GM21423 (cell line): ENCODE results near the gene FAM170B.

Source experiments
- ATAC-seq: cut with Tn5 transposase; IDR thresholded peaks from one replicate; pipeline ENCODE4 v1.9.1; 2021; ENCODE audit warnings: mild to moderate bottlenecking, moderate library complexity; ENCODE audit not compliant: unreplicated experiment

FAM170B gene

DNA sequence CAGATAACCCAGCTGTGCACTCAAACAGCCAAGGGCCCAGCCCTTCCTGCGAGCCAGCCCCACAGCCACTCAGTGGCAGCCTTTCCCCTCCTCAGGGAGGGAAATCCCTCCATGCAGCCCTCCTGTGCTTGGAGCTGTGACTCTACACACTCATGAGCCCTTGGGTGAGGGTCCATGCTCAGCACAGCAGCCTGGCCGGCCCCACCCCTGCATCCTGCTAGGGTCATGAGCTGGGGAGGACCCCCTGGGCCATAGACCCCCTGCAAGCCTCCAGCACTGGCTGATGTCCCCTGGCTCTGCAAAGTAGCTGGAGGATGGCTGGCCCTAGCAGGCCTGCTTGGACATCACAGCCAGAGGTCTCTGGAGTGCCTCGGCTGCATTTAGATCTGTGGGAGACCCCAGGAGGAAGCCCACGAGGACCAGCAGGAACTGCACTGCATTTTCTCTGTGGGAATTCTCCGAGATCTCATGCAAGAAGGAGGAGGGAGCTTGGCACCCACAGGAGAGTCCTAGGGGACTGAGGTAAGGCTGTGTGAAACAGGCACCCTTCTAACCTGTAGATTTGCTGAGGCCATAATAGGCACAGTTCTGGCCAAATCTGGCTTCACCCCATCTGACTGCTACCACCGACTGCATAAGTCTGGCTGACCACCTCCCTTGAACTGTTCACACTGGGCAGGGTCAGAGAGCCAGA is 37.0 kb upstream of the FAM170B start:
- ATAC-seq: no peak

DNA sequence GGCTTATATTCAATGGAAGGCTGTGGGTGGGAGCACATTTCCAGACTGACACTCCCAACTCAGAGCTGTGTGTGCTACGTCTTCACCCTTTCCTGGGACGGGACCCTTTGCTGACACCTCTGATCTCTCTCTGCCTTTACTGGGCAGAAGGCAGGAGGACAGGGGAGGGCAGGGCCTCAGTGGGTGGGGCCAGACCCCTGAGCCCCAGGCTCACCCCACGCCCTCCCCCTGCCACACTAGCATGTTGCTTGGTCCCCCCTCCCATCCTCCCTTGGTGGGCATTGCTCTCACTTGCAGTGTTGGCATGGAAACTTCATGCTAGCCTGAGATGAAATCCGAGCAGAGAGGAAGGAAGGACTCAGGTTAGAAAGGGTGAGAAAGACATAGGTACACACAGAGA is 36.0 kb upstream of the FAM170B start:
- no peak for ATAC-seq

GRCh38 chr10:49168831-49169500 is 35.1 kb upstream of the FAM170B start:
- ATAC-seq: no peak

DNA sequence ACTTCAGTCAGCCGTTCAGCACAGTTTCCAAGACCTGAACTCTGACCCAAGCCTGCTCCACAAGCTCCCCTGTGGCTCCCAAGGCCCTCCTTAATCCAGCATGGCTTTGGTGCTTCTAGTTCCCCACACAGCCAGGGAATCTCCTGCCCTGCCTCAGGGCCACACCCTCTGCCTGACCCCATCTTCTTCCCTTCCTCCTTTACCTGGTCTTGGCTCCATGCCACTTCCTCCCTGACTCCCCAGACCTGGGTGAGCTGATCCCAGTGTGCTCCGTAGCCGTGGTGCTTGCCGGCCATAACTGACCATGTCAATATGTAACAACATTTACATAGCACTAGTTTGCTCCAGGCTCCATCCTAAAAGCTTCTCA is 34.3 kb upstream of the FAM170B start:
- no peak for ATAC-seq

DNA sequence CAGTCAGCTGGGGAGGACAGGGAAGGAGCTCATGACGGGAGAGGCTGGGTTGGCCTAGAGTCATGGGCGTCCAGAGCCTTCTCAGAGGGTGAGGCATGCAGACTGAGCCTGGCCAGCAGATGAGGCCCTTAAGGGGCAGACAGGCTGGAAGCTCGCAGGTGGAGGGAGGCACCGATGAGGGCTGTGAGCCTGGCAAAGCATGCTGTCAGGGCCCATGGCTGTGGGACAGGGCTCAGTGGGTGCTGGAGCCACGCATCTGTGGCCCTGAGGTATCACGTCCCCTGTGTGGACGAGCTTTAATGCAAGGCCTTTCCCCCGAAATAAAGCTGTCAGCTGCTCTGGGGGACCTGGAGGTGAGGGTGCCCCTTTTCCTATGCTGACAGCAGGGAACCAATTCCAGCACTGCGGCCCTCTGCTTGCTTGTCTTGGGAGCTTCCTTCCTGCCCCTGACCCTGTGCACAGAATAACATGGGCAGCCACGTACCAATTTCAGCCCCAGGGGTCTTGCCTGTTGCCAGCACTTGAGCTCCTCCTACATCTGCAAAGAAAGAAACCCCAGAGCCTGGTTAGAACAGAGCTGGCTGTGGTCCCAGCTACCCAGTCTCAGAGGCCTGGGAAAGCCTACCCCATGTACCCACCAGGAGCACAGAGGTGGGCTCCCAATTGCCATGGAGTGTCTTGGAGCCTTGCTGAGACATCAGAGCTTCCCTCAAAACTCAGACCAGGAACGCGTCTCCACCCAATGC is 33.8 kb upstream of the FAM170B start:
- ATAC-seq: no peak

GRCh38 chr10:49166484-49167400 is 32.9 kb upstream of the FAM170B start:
- ATAC-seq: no peak

DNA sequence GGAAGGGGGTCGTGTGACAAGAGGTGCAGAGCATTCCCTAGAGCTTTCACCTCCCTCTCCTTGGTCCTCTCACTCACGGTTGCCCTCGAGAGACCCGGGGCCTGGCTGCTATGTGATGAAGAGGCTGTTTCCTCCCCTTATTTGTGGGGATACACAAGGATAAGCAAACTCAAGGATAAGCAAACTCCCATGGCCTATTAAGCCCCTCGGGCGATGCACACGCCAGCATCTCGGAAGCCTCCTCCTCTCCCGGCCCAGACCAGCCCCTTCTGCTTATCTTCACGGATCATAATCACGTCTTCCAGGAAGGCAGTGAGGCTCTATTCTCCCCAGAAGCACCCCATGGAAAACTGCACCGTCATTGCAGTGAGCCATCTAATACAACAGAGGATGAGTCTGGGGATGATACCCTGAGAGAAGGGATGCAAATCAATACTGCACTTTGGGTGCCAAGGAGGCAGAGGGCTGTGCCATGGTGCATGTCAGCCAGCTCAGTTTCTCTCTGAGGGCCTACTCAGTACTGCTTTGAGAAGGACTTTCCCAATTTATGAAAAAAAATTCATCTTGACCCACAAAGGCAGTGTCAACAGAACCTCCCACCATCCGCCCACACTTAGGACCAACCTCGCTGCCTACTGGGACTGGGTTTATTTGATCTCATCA is 32.1 kb upstream of the FAM170B start:
- ATAC-seq: no peak

DNA sequence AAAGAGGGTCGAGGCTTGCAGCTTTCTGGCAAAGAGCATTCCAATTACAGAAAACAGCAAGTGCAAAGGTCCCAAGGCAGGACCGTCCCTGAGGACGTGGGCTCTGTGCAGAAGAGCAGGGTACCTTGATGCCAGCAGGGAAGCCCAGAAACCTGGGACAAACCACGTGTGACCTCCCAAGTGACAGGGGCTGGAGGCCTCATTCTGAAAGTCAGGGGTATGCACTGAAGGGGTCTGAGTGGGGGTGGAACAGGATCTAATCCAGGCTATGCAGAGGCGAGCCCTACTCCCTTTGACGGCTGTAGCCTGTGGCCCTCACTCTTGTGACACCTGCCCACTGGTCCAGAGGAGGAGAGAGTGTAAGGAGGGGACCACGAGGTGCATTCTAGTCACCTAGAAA is 31.4 kb upstream of the FAM170B start:
- ATAC-seq: no peak

- peak; percentile 69 for ATAC-seq
These were observed 30.9 kb upstream of the FAM170B start for GRCh38 chr10:49164559-49165188.

- ATAC-seq: no peak
These were observed 29.9 kb upstream of the FAM170B start for GRCh38 chr10:49163741-49164140.

- no peak for ATAC-seq
These were observed 29.0 kb upstream of the FAM170B start for GRCh38 chr10:49162761-49163310.

GRCh38 chr10:49162063-49162462 is 28.2 kb upstream of the FAM170B start:
- no peak for ATAC-seq

DNA sequence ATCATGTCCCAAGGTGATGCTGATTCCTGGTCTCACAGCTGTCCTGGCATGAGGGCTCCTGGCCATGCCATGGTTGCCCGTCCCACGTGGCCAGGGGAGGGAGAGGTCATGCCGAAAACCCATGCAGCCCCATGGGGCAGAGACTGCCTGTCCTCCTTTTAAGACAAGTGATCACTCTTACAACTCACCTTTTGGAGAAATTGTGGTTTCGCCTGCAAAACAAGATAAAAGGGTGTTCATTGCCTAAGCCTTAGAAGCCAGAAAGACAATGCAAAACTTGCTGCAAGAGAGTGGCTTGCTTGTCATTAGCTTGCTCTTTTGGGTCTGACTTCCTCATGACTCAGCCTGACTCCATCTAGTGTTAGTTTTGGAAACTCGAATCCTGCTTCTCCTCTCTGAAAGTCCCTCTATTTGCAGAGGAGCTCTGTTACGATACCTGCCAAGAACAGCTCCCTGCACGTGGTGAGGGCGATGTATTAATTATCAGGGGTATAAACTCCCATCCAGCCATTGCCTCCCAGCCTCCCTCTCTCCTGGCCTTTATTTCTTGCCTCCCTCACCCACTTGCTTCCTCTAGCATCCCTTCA is 27.7 kb upstream of the FAM170B start:
- no peak for ATAC-seq

GRCh38 chr10:49160814-49161213 is 27.0 kb upstream of the FAM170B start:
- no peak for ATAC-seq

- no peak for ATAC-seq
These were observed 26.3 kb upstream of the FAM170B start for GRCh38 chr10:49160110-49160509.

- ATAC-seq: no peak
These were observed 25.1 kb upstream of the FAM170B start for GRCh38 chr10:49158915-49159314.

DNA sequence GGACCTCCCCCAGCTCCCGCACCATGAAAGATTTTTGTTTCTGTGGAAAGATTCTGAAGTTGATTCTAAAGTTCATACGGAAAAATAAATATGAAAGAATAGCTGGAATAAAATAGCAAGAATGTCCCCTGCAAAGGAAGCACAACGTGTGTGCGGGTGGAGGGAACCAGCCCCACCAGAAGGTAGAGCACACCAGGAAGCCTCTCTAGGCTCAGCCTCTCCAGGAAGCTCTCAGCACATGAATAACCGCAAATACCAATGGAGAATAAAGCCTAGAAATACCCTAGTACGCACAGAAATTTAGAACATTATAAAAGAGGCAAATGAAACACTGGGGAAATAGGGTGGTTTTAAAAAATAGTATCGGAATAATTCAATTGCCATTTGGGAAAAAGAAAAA is 24.6 kb upstream of the FAM170B start:
- no peak for ATAC-seq

DNA sequence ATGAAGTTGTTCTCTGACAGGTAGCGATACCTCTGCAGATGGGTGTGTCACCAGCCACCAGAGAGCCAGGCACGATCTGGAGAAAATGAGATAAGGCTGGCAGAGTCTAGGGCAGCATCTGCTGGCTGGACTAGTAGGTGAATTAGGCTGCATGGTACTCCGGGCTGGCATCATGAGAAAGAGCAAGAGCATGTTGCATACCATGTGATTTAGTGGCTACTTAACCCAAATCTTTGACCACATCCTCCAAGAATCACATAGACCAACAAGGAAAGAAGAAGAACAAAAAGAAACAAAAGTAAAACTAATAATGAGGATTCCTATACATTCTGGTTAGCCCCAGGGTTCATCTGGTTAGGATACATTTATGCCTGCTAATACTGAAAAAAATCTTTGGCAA is 23.4 kb upstream of the FAM170B start:
- ATAC-seq: no peak

DNA sequence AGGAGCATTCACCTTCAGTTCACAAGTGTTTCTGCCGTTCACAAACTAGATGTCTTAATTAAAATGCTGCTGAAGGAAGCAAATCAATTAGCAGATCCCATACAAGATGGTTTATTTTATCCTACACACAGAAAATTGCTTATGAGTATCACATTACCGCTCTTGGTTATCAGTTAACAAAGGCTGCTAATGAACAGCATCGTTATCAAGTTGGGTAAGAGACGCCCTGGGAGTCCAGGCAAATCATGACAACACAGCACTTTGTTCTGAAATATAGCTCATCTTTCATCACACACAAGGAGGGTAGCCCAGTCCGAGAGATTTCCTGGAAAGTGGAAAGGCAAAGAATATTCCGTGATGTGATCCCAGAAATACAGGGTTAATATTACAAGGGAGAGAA is 20.8 kb upstream of the FAM170B start:
- ATAC-seq: no peak
